Right lobe of liver (tissue), 4 donors: ENCODE results near the gene MEG3.

Experiments used
- CTCF ChIP-seq, 4 donors: fragments of 200-600 bp in 3 of 4; fragments of 450-650 bp in 1 of 4; IDR thresholded peaks; one replicate each; pipeline versions ENCODE4 v1.5.1 to v1.8.0; 2016 to 2022; ENCODE audit warnings: antibody characterized with exemption in 4 of 4, mild to moderate bottlenecking in 2 of 4
- POLR2A ChIP-seq: fragments of 450-650 bp; IDR thresholded peaks from one replicate; pipeline ENCODE4 v1.6.1; 2017; ENCODE audit warnings: antibody characterized with exemption, mild to moderate bottlenecking
- donor health status: DM: no; HTN: no; CAD: no.
- donor health status: DM: no; HTN: no; CAD: no.
- donor health status: DM: no; HTN: yes; CAD: no.

DNA sequence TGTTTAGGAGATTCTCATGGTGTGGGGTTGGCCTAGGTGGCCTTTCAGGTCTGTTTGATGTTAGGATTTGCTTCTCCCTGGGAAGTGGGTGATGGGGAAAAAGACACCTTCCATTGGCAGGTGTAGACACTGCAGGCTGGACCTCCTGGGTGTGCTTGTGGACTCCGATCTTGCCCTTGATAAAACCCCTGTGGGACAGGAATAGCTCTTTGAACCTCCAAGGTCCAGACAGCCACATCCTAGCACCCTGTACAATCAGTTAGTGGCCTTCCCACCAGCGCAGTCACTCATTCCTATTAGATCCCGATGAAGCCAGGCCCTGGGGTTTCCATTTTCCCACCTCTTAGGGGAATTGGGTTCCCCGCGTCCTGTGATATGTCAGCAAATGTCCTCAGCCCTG is 28.5 kb downstream of the MEG3 start:
- TF ChIP-seq POLR2A = no peak
- TF ChIP-seq CTCF (IDR thresholded peaks at IDR 0.05) = no peak
